NCI-H526 (cell line): ENCODE measurements around the gene RBM7.

Source experiments
- DNase-seq, 2 experiments: peaks; one replicate each; lab custom pipeline; 2025; lab: John Stamatoyannopoulos, UW

RBM7 gene

GRCh38 chr11:114448749-114449482, 48.5 kb downstream of the RBM7 start:
- DNase-seq = no peak

- DNase-seq = no peak
Measured at GRCh38 chr11:114449845-114450244, 49.4 kb downstream of the RBM7 start.

GRCh38 chr11:114452399-114452798, 51.9 kb downstream of the RBM7 start:
- DNase-seq = no peak
